ENCODE results near the gene ELOVL5.

GRCh38 chr6:53295176-53295575 is 53.6 kb downstream of the ELOVL5 start:
- TF ChIP-seq CTCF (IDR thresholded peaks at IDR 0.05) (no peak), POLR2A (IDR thresholded peaks at IDR 0.05; ENCODE audit: low read depth) (no peak), POLR2AphosphoS5 (IDR thresholded peaks at IDR 0.05) (no peak)

All from esophagus muscularis mucosa (tissue), 3 donors.